HG03060 (cell line): ENCODE data around the gene CELF5.
"Not testable (repeated sequence)": the region's sequence is repeated elsewhere in the genome, so short reads cannot be mapped to it uniquely, and the experiment has no call there.

Source experiments
- ATAC-seq: cut with Tn5 transposase; IDR thresholded peaks from one replicate; pipeline ENCODE4 v1.9.1; 2021; ENCODE audit warnings: low read depth, moderate number of reproducible peaks; ENCODE audit not compliant: unreplicated experiment

Gene CELF5

DNA sequence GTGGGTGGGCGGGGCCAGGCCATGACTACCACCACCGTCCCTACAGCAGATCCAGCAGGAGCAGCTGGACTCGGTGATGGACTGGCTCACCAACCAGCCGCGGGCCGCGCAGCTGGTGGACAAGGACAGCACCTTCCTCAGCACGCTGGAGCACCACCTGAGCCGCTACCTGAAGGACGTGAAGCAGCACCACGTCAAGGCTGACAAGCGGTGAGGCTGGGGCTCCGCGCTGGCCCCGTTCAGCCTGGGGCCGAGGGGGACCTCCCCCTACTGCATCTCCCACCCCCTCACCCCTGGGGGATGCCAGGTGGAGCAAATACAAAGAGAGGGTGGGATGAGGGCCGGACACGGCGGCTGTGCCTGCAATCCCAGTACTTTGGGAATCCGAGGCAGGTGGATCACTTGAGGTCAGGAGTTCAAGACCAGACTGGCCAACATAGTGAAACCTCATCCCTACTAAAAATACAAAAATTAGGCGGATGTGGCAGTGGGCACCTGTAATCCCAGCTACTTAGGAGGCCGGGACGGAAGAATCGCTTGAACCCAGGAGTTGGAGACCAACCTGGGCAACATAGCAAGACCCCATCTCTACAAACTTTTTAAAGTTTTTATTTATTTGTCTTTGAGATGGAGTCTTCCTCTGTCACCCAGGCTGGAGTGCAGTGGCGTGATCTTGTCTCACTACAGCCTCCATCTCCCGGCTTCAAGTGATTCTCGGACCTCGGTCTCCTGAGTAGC lies 18.1 kb upstream of the CELF5 start:
- ATAC-seq: no peak

DNA sequence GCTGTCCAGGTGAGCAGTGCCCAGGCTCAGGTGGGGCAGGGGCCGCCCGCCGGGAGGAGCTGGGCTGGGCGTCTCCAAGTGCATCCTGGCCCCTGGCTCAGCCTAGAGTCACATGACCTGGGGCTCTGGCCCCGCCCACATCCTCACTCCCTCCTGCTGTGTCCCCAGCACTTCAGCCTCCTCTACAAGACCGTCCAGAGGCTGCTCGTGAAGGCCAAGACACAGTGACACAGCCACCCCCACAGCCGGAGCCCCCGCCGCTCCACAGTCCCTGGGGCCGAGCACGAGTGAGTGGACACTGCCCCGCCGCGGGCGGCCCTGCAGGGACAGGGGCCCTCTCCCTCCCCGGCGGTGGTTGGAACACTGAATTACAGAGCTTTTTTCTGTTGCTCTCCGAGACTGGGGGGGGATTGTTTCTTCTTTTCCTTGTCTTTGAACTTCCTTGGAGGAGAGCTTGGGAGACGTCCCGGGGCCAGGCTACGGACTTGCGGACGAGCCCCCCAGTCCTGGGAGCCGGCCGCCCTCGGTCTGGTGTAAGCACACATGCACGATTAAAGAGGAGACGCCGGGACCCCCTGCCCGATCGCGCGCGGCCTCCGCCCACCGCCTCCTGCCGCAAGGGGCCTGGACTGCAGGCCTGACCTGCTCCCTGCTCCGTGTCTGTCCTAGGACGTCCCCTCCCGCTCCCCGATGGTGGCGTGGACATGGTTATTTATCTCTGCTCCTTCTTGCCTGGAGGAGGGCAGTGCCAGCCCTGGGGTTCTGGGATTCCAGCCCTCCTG lies 16.8 kb upstream of the CELF5 start:
- ATAC-seq: no peak

DNA sequence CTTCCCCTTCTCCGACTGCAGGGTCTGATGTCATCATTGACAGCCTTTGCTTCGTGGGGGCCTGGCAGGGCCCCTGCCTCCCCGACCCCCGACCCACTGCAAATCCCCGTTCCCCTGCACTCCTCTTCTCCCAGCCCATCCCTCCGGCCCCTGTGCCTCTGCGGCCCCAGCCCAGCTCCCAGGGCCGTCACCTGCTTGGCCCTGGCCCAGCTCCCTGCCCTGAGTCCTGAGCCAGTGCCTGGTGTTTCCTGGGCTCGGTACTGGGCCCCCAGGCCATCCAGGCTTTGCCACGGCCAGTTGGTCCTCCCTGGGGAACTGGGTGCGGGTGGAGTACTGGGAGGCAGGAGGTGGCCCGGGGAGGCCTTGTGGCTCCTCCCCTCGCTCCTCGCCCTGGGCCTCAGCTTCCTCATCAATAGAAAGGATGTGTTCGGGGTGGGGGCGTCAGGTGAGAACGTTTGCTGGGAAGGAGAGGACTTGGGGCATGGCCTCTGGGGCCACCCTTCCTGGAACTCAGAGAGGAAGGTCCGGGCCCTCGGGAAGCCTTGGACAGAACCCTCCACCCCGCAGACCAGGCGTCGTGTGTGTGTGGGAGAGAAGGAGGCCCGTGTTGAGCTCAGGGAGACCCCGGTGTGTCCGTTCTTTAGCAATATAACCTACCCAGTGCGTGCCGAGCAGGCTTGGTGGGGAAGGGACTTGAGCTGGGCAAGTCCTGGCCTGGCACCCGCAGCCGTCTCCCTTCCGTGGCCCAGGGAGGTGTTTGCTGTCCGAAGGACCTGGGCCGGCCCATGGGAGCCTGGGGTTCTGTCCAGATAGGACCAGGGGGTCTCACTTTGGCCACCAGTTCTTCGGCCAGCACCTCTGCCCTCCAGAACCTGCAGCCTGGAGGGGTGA lies 15.9 kb upstream of the CELF5 start:
- ATAC-seq: no peak

DNA sequence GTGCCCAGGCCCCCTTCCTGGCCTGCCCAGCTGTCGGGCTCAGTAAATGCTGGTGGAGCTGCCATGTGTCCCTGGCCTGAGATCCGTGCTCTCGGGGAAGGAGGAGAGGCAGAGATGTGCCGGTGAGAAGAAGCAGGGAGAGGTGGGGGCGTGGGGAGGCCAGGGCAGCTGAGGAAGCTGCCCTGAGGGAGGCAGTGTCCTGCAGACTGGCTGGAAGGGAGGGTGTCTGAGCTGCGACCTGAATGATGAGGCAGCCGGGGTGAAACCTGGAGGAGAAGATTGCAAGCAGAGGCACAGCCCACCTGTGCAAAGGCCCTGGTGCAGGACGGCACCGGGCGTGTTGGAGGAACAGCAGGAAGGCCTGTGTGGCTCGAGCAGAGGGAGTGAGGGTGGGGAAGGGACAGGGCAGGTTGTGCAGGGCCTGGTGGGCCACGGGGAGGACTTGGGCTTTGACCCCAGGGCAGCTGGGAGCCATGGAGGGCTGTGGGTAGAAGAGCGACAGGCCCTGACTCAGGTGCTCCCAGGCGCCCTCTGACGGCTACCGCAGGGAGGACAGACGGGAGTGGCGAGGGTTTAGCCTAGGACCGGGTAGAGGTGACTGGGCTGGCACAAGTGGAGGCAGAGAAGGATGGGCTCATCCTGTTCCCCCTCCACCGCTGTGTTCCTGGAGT lies 14.0 kb upstream of the CELF5 start:
- ATAC-seq: no peak

DNA sequence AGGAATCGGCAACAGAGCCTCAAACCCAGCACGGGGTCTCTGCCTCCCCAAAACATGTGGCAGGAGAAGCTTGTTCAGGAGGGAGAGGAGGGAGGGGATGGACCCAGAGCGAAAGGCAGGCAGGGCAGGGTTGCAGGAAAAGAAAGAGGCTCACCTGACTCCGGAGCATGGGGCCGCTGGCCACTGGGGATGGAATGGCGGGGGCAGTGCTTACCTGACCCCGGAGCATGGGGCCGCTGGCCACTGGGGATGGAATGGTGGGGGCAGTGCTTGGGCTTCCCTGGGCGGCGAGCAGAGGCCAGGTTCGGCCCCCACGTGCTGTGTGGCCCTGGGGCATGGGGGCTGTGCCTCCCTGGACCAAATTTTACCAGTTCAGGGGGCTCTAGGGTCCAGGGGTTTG lies 13.3 kb upstream of the CELF5 start:
- ATAC-seq: no peak

DNA sequence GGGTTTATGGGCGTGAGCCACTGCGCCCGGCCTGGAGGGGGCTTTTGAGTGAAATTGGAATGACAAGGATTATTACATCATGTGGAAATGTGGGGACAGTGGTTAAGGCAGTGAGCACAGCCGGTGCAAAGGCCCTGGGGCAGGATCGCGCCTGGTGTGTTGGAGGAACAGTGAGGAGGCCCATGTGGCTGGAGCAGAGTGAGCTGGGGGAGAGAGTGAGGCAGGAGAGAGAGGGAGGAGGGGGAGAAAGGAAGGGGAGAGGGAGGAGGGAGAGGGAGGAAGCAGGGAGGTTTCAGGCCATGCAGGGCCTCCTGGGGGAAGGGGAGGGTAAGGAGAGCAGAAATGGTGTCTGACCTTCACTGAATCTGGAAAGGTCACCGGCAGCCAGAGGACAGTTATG lies 11.3 kb upstream of the CELF5 start:
- no peak for ATAC-seq

DNA sequence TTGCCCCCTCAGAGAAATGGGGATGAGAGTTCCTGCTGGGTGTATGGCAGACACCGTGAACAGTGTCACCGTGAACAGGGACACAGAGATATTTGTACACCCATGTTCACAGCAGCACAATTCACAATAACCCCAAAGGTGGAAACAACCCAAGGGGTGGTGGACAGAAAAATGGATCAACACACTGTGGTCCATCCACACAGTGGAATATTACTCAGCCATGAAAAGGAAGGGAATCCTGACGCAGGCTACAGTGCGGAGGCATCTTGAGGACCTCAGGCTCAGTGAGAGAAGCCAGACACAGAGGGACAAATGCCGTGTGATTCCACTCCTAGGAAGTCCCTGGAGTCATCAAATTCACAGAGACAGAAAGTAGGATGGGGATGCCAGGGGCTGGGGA lies 7.6 kb upstream of the CELF5 start:
- no peak for ATAC-seq

DNA sequence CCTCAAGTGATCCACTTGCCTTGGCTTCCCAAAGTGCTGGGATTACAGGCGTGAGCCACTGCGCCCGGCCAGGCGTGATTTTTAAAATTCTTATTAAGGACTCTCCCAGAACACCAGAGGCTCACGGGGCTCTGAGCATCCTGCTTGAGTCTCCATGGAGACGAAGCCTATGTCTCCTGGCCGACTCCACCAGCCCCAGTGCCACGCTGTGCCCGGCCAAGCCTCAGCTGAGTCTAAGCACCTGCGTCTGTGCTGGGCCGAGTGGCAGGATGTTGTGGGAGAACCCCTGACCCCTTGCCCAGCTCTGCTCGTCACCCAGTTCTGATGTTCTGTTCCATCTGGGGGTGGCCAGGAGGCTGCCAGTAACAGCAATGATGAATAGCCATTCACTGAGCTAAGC lies 3.9 kb upstream of the CELF5 start:
- ATAC-seq: no peak

DNA sequence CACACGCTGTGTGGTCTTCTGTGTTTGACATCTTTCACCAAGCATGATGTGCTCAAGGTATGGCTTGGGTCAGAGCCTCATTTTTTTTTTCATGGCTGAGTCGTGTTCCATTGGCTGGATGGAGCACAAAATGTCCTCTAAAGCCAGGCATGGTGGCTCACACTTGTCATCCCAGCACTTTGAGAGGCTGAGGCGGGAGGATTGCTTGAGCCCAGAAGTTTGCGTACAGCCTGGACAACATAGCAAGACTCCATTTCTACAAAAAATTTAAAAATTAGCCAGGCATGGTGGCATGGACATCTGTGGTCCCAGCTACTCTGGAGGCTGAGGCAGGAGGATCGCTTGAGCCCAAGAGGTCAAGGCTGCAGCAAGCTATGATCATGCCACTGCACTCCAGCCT lies 2.9 kb upstream of the CELF5 start:
- not testable (repeated sequence) for ATAC-seq

DNA sequence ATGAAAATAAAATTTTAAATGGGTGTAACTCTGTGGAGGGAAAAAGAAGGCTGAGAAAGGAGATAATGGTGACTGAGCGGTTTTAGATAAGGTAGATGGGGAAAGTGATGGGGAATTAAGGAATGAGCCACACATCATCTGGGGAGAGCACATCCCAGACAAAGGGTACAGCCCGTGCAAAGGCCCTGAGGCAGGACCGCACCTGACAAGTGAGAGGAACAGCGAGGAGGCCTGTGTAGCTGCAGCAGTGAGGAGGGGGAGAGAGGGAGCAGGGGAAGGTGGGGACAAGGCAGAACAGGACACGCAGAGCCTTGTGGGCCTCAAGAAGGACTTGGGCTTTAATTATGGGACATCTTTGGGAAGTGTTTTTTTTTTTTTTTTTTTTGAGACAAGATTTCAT lies 1.8 kb upstream of the CELF5 start:
- no peak for ATAC-seq

DNA sequence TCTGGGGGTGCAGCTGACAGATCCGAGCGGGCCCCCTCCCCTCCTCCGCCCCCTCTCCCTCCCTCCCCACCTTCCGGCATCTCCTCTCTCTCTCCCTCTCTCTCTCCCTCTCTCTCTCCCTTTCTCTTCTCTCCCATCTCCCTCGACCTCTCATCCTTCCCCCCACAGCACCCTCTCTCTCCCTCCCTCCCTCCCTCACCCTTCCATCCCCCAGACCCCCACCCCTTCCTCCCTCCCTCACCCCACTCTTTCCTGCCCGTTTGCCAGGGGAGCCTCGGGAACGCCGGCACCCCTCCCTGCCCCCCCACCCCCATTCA lies 666 bp downstream of the CELF5 start:
- no peak for ATAC-seq

DNA sequence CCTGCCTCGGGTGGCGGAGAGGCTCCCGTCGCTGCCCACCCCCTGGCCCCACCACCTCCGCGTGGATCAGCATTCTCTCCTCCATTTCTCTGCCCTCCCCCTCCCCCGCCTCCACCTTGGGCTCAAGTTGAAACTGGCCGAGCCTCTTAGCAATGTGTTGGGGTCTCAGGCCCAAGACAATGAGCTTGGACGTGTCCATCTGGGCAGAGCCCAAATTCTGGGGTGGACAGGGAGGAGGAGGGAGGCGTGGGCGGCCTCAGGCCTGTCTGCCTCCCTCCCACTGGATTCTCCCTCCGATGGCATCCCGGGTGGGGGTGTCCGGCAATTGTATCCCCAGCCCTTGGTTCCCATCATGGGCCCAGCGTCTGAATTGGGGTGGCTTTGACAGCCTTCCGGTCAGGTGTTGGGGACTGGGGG lies 1.2 kb downstream of the CELF5 start:
- ATAC-seq: no peak

DNA sequence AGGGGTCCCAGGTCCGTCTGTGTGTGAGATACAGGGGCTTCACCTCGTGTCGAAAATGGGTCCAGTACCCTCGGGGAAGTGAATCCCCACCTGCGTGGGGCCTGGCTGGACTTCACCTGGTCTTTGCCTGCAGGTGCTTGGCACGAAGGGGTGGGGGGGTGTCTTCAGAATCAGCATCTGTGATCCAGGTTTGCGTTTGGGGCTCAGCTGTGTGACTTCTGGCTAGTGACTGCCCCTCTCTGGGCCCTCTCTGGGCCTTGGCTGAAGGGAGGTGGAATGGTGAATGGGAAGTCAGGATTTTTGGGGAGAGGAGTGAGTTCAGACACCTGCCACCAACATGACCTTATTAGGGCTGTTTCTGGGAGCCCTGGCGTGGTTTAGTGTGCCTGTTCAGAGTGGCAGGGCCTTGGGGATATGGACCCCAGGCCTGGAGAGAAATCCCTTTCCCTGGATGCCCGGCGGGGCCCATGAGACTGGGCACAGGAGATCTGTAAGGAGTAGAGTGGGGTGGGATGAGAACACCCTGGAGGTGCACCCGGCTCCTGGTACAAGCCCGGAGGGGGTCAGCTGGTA lies 2.7 kb downstream of the CELF5 start:
- ATAC-seq: no peak

DNA sequence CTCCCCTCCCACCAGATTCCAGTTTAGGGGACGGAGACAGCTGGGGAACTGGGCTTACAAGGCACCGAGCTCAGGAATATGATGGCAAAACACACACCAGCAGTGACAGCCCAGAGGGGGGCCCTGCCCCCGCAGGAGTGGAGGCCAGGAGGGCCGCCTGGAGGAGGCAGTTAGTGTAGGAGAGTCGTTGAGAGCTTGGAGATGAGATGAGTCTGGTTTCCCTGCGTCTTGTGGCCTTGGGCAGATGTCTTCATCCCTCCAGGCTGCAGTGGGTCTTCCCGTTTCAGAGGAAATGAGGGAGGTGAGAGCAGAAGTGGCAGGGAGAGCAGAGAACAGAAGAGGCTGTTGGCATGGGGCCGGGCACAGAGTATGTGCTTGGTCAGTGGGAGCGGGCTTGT lies 4.9 kb downstream of the CELF5 start:
- ATAC-seq: no peak

DNA sequence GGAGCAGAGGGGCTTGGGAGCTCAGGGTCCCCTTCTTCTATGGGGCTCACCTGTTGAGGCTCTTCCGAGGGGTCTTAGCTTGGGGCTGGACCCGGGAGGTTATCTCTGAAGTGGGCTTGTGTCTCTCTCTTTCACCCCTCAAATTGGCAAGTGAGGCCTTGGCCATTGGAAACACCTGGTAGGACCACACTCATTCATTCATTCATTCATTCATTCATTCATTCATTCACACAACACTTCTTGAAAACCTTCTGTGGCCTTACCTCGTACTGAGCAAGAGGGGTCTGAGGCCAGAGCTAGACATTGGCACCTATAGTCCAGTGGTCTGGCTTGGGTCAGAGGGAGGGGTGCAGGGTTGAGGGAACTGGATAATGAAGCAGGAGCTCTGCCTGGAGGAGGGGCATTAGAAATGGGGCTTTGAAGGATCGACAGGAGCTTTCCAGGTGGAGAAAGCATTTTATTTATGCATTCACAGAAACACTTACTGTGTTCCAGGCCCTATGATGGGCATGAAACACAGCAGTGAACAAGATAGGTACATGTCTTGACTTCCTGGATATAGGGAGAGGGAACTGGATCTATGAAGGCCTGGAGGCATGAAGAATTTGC lies 5.5 kb downstream of the CELF5 start:
- ATAC-seq: no peak

DNA sequence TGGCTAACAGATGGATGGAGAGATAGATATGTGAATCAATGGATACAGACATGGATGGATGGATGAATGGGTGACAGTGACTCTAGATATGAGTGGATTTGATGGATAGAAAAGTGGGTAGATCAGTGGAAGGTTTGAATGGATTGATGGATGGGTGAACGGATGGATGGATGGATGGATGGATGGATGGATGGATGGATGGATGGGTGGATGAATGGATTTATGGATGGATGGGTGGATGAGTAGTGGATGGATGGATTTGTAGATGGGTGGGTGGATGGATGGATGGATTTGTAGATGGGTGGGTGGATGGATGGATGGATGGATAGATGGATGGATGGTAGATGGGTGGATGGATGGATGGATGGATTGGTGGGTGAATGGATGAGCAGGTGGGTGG lies 6.8 kb downstream of the CELF5 start:
- no peak for ATAC-seq

DNA sequence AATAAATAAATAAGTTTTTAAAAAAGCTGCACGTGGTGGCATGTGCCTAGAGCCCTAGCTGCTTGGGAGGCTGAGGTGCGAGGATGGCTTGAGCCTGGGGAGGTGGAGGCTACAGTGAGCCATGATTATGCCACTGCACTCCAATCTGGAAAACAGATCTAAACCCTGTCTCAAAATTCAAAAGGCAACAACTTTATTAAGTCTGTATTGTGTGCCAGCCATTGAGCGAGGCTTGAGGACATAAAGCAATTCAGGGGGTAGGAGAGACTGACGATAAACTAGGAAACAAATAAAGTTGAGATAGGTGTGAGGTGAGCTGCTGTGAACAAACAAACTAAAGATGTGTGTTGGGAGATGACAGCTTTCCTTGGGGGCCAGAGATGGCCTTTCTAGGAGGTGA lies 8.7 kb downstream of the CELF5 start:
- no peak for ATAC-seq

DNA sequence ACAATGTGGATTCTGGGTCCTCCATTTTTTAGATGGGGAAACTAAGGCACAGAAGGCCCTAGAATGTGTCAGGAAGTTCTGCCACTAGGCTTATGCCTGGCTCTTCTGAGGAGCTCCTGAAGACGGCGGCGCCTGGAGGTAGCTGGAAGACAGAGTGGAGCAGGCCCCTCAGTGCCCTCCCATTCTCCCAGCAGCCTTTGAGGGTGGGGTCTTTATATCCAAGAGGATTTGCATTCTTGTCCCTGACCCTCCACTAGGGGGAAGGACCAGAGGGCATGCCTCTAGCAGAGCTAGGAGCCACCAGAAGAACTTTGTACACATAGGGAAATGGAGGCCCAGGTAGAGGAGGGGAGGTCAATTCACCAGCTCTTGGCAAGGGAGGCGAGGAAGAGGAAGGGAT lies 9.4 kb downstream of the CELF5 start:
- no peak for ATAC-seq

DNA sequence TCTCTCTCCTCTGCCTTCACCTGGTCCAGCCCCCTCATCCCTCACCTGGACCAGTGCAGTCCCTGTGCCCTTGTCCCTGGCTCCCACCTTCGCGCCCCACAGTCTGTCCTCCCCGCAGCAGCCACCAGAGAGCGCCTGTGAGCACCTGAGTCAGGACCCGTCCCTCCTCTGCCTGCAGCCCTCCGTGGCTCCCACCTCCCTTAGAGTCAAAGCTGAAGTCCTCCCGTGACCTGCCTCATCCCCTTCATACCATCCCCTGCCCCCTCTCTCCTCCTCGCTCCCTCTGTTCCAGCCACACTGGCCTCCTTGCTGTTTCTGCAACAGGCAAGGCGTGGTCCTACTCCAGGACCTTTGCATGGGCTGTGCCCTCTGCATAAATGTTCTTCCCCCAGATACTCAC lies 10.3 kb downstream of the CELF5 start:
- no peak for ATAC-seq

DNA sequence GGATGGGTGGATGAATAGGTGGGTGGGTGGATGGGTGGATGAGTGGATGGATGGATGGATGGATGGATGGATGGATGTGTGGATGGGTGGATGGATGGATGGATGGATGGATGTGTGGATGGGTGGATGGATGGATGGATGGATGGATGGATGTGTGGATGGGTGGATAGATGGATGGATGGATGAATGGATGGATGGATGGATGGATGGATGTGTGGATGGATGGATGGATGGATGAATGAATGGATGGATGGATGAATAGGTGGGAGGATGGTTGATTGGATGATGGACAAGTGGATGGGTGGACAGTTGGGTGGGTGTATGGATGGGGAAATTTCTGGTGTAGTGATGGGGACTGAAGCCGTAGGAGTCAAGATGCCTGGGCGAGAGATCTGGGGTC lies 11.1 kb downstream of the CELF5 start:
- not testable (repeated sequence) for ATAC-seq
